Activated CD4-positive, CD25-positive, alpha-beta regulatory T cell treated with anti-CD3 and anti-CD28 coated beads, Interleukin-2, amount 50 U/mL, for 16 hours (primary cell): ENCODE data around the gene HBD.

Source experiments
- DNase-seq: peaks from one replicate; pipeline ENCODE4 v3.0.0-alpha.2; 2020; ENCODE audit warnings: low read depth, low spot score

The HBD gene

GRCh38 chr11:5188201-5188600, 46.1 kb downstream of the HBD start:
- no peak for DNase-seq
